K562 (cell line): Measurements from ENCODE around the gene TMEM217. TPM values are rescaled to one million over a fixed set of nuclear protein-coding genes. Genes with fewer than 3 reads are reported as not detected.
A peak's percentile ranks its signal among the peaks of the same experiment; 100 is the strongest.

Source experiments
- HMG20B ChIP-seq: fragments of 250-450 bp; sonication (Bioruptor Pico); IDR thresholded peaks from 2 replicates; pipeline ENCODE4 v1.5.0; 2021; ENCODE audit warnings: mild to moderate bottlenecking
- HSF4 ChIP-seq: fragments of 250-450 bp; sonication (Bioruptor Pico); IDR thresholded peaks from 2 replicates; pipeline ENCODE4 v2.1.2; 2022; ENCODE audit warnings: mild to moderate bottlenecking, moderate library complexity, borderline replicate concordance
- KDM1A ChIP-seq, 2 experiments: fragments of 450-650 bp; IDR thresholded peaks; 2 replicates each; pipeline ENCODE4 v1.6.1; 2016; ENCODE audit warnings: mild to moderate bottlenecking in 2 of 2
- MEF2A ChIP-seq: IDR thresholded peaks from 2 replicates; pipeline ENCODE4 v1.6.1; 2011; ENCODE audit warnings: low read depth, mild to moderate bottlenecking, low read length, moderate library complexity; ENCODE audit not compliant: control insufficient read depth
- OTX1 ChIP-seq: fragments of 450-650 bp; formaldehyde crosslinking; IDR thresholded peaks from 2 replicates; pipeline ENCODE4 v1.4.0; 2022; ENCODE audit warnings: mild to moderate bottlenecking
- SMARCE1 ChIP-seq: fragments of 450-650 bp; IDR thresholded peaks from 2 replicates; pipeline ENCODE4 v1.7.1; 2016; ENCODE audit warnings: mild to moderate bottlenecking
- SOX6 ChIP-seq: fragments of 450-650 bp; IDR thresholded peaks from 2 replicates; pipeline ENCODE4 v1.6.1; 2014; ENCODE audit warnings: mild to moderate bottlenecking
- ZKSCAN8 ChIP-seq: fragments of 200-800 bp; sonication (Bioruptor generic); IDR thresholded peaks from 2 replicates; pipeline ENCODE4 v1.6.1; 2016; ENCODE audit warnings: missing genetic modification characterization, missing compliant biosample characterization
- ZNF146 ChIP-seq: IDR thresholded peaks from one replicate; pipeline ENCODE4 v1.6.1; 2018; ENCODE audit warnings: missing compliant biosample characterization; ENCODE audit not compliant: unreplicated experiment
- ZNF311 ChIP-seq: fragments of 250-450 bp; sonication (Bioruptor Pico); IDR thresholded peaks from 2 replicates; pipeline ENCODE4 v1.4.0; 2020; ENCODE audit warnings: mild to moderate bottlenecking, moderate library complexity
- polyA plus RNA-seq, 8 experiments: library from polyadenylated mRNA; depleted of rRNA in 4 of 8; stranded (reverse) in 5 of 8; unstranded in 3 of 8; fragments of >200 nt; fragmentation: Nextera tagmentation in 2 of 8; fragmentation: Illumina TruSeq in 1 of 8; extraction: Ambion mirVana in 2 of 8; extraction: Trizol in 1 of 8; gene quantifications; 2 replicates each; pipeline versions ENCODE4 v1.2.1 to v1.2.3, GENCODE V29; 2011 to 2014; ENCODE audit warnings: inconsistent platforms in 1 of 8, missing spikeins in 1 of 8
- total RNA-seq, 7 experiments: library from RNA; depleted of rRNA in 6 of 7; stranded (reverse); fragments of >200 nt in 6 of 7; fragmentation: Illumina TruSeq in 2 of 7; extraction: Trizol in 2 of 7; gene quantifications; 2 replicates each; pipeline versions ENCODE4 v1.2.1 to v1.2.3, GENCODE V29; 2011 to 2021; ENCODE audit warnings: low replicate concordance in 1 of 7
- TF ChIP-seq, protein P1 (sequence below), 2 experiments: fragments of 450-650 bp; IDR thresholded peaks; 2 replicates each; pipeline ENCODE4 v1.6.1; 2018; ENCODE audit warnings: mild to moderate bottlenecking in 2 of 2, low read depth in 1 of 2; ENCODE audit not compliant: partially characterized antibody in 2 of 2
- TF ChIP-seq, protein P2 (sequence below): fragments of 450-650 bp; formaldehyde crosslinking; IDR thresholded peaks from 2 replicates; pipeline ENCODE4 v1.4.0; 2020; ENCODE audit warnings: mild to moderate bottlenecking, mixed read lengths
- TF ChIP-seq, protein P3 (sequence below): fragments of 250-450 bp; sonication (Bioruptor Pico); IDR thresholded peaks from 2 replicates; pipeline ENCODE4 v1.4.0; 2020; ENCODE audit warnings: mild to moderate bottlenecking, moderate library complexity

TMEM217 gene
- total and polyA plus RNA-seq, 9 of the 15 experiments (the other 6 are each of a cell fraction or from before 2014, with no cell fraction given) = 1.3 to 8.0 (median 1.9) TPM

DNA sequence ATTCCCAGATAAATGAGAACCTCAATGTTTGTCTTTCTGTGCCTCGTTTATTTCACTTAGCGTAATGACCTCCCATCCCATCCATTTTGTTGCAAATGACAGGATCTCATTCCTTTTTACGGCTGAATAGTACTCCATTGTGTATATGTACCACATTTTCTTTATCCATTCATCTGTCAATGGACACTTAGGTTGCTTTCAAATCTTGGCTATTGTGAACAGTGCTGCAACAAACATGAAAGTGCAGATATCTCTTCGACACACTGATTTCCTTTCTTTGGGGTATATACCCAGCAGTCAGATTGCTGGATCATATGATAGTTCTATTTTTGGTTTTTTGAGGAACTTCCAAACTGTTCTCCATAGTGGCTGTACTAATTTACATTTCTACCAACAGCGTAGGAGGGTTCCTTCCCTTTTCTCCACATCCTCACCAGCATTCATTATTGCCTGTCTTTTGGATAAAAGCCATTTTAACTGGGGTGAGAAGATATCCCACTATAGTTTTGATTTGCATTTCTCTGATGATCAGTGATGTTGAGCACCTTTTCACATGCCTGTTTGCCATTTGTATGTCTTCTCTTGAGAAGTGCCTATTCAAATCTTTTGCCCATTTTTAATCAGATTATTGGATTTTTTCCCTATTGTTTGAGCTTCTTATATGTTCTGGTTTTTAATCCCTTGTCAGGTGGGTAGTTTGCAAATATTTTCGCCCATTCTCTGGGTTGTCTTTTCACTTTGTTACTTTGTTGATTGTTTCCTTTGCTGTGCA is 71.8 kb downstream of the TMEM217 start (continued):
- TF ChIP-seq, protein P1, sequence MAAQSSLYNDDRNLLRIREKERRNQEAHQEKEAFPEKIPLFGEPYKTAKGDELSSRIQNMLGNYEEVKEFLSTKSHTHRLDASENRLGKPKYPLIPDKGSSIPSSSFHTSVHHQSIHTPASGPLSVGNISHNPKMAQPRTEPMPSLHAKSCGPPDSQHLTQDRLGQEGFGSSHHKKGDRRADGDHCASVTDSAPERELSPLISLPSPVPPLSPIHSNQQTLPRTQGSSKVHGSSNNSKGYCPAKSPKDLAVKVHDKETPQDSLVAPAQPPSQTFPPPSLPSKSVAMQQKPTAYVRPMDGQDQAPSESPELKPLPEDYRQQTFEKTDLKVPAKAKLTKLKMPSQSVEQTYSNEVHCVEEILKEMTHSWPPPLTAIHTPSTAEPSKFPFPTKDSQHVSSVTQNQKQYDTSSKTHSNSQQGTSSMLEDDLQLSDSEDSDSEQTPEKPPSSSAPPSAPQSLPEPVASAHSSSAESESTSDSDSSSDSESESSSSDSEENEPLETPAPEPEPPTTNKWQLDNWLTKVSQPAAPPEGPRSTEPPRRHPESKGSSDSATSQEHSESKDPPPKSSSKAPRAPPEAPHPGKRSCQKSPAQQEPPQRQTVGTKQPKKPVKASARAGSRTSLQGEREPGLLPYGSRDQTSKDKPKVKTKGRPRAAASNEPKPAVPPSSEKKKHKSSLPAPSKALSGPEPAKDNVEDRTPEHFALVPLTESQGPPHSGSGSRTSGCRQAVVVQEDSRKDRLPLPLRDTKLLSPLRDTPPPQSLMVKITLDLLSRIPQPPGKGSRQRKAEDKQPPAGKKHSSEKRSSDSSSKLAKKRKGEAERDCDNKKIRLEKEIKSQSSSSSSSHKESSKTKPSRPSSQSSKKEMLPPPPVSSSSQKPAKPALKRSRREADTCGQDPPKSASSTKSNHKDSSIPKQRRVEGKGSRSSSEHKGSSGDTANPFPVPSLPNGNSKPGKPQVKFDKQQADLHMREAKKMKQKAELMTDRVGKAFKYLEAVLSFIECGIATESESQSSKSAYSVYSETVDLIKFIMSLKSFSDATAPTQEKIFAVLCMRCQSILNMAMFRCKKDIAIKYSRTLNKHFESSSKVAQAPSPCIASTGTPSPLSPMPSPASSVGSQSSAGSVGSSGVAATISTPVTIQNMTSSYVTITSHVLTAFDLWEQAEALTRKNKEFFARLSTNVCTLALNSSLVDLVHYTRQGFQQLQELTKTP (IDR thresholded peaks at IDR 0.05; ENCODE audit: low read depth in 1 of 2, partially characterized antibody in 2 of 2) = peak; percentile 47 to 96
- peak; percentile 92 for TF ChIP-seq SOX6
- peak; percentile 69 to 85; a peak in 3 of 4 replicates for TF ChIP-seq KDM1A (IDR thresholded peaks at IDR 0.05)
- 0 out of 2 replicates have a peak, but pooled peaks have one; percentile 69 for TF ChIP-seq HMG20B (CRISPR knock-in tag)
- 0 out of 2 replicates have a peak, but pooled peaks have one; percentile 5 for TF ChIP-seq OTX1 (CRISPR knock-in tag)
- TF ChIP-seq, protein P2, sequence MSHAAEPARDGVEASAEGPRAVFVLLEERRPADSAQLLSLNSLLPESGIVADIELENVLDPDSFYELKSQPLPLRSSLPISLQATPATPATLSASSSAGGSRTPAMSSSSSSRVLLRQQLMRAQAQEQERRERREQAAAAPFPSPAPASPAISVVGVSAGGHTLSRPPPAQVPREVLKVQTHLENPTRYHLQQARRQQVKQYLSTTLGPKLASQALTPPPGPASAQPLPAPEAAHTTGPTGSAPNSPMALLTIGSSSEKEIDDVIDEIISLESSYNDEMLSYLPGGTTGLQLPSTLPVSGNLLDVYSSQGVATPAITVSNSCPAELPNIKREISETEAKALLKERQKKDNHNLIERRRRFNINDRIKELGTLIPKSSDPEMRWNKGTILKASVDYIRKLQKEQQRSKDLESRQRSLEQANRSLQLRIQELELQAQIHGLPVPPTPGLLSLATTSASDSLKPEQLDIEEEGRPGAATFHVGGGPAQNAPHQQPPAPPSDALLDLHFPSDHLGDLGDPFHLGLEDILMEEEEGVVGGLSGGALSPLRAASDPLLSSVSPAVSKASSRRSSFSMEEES (CRISPR knock-in tag) = 0 out of 2 replicates have a peak, but pooled peaks have one; percentile 1
- TF ChIP-seq, protein P3, sequence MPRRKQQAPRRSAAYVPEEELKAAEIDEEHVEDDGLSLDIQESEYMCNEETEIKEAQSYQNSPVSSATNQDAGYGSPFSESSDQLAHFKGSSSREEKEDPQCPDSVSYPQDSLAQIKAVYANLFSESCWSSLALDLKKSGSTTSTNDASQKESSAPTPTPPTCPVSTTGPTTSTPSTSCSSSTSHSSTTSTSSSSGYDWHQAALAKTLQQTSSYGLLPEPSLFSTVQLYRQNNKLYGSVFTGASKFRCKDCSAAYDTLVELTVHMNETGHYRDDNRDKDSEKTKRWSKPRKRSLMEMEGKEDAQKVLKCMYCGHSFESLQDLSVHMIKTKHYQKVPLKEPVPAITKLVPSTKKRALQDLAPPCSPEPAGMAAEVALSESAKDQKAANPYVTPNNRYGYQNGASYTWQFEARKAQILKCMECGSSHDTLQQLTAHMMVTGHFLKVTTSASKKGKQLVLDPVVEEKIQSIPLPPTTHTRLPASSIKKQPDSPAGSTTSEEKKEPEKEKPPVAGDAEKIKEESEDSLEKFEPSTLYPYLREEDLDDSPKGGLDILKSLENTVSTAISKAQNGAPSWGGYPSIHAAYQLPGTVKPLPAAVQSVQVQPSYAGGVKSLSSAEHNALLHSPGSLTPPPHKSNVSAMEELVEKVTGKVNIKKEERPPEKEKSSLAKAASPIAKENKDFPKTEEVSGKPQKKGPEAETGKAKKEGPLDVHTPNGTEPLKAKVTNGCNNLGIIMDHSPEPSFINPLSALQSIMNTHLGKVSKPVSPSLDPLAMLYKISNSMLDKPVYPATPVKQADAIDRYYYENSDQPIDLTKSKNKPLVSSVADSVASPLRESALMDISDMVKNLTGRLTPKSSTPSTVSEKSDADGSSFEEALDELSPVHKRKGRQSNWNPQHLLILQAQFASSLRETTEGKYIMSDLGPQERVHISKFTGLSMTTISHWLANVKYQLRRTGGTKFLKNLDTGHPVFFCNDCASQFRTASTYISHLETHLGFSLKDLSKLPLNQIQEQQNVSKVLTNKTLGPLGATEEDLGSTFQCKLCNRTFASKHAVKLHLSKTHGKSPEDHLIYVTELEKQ = peak; percentile 45; the same call in 1 of the 2 replicates
- 0 out of 2 replicates have a peak, but pooled peaks have one; percentile 37 for TF ChIP-seq HSF4 (CRISPR knock-in tag)
- peak; percentile 41; the same call in 1 of the 2 replicates for TF ChIP-seq SMARCE1
- TF ChIP-seq ZNF146 (CRISPR knock-in tag) = peak; percentile 95
- TF ChIP-seq MEF2A = peak; percentile 38; the same call in 1 of the 2 replicates
- TF ChIP-seq ZNF311 (CRISPR knock-in tag) = peak; percentile 34; the same call in 1 of the 2 replicates
- TF ChIP-seq ZKSCAN8 (CRISPR knock-in tag) = 0 out of 2 replicates have a peak, but pooled peaks have one; percentile 40
